Endothelial cell of umbilical vein (primary cell): ENCODE results near the gene IL32. TPM values are rescaled to one million over a fixed set of nuclear protein-coding genes. Genes with fewer than 3 reads are reported as not detected.

ENCODE experiments used
- BruUV-seq: library from RNA; stranded (reverse); fragments of 400-500 nt; replicated peaks from 2 replicates; lab custom pipeline; 2021; lab: Mats Ljungman, UMichigan
- CTCF ChIA-PET: fragments of 300-600, 350-600 bp; sonication (Branson Sonifier 250); formaldehyde crosslinking; loops from one replicate; lab custom pipeline; 2021; ENCODE audit warnings: antibody characterized with exemption, inconsistent platforms; lab: Charles Lee
- POLR2A ChIA-PET: fragments of 300-600, 350-600 bp; sonication (Branson Sonifier 250); formaldehyde crosslinking; loops from one replicate; lab custom pipeline; 2021; ENCODE audit warnings: antibody characterized with exemption, inconsistent platforms; lab: Charles Lee
- DNase-seq: peaks from one replicate; pipeline ENCODE4 v3.0.0-alpha.2; 2011; ENCODE audit warnings: low read depth, low spot score
- FAIRE-seq: peaks from 2 replicates; lab custom pipeline; 2011; peaks lifted over from hg19 to GRCh38; lab: Jason Lieb, UNC
- H2AFZ ChIP-seq: 2 replicates; pipeline ENCODE4 v1.6.0; 2012; ENCODE audit warnings: low read depth, low read length, control low read depth, inconsistent platforms
- H3K27ac ChIP-seq: 2 replicates; pipeline ENCODE4 v1.5.1; 2011; ENCODE audit warnings: low read depth, mild to moderate bottlenecking, control low read depth, low read length, moderate library complexity; ENCODE audit not compliant: insufficient read depth
- H3K27me3 ChIP-seq, 2 experiments: 2 replicates each; pipeline versions ENCODE4 v1.6.0 to v1.6.1; 2011; ENCODE audit warnings: low read length in 2 of 2, mixed read lengths in 1 of 2; ENCODE audit not compliant: control insufficient read depth in 2 of 2, insufficient read depth in 2 of 2
- H3K36me3 ChIP-seq, 2 experiments: 2 replicates in 1 of 2; 3 replicates in 1 of 2; pipeline ENCODE4 v1.5.1; 2011; ENCODE audit warnings: low read length in 2 of 2, mild to moderate bottlenecking in 1 of 2, moderate library complexity in 1 of 2; ENCODE audit not compliant: control insufficient read depth in 2 of 2, insufficient read depth in 2 of 2; ENCODE audit errors: extremely low read depth in 1 of 2
- H3K4me1 ChIP-seq: 3 replicates; pipeline ENCODE4 v1.5.1; 2011; ENCODE audit warnings: mild to moderate bottlenecking, low read length; ENCODE audit not compliant: control insufficient read depth, insufficient read depth; ENCODE audit errors: extremely low read depth
- H3K4me2 ChIP-seq: 2 replicates; pipeline ENCODE4 v1.6.1; 2011; ENCODE audit warnings: low read length, control low read depth, mixed read lengths; ENCODE audit not compliant: insufficient read depth
- H3K4me3 ChIP-seq, 3 experiments: fragments of 200-600 bp in 1 of 3; sonication (generic), shearing (Covaris generic) in 1 of 3; replicated peaks in 1 of 3; 2 replicates each; pipeline ENCODE4 v1.5.1; 2011 to 2016; ENCODE audit warnings: control low read depth in 3 of 3, low read length in 3 of 3, mild to moderate bottlenecking in 2 of 3, inconsistent platforms in 1 of 3, low read depth in 1 of 3, moderate library complexity in 1 of 3; ENCODE audit not compliant: insufficient read depth in 1 of 3
- H3K79me2 ChIP-seq: 2 replicates; pipeline ENCODE4 v1.6.0; 2012; ENCODE audit warnings: low read length, inconsistent platforms; ENCODE audit not compliant: control insufficient read depth, insufficient read depth
- H3K9ac ChIP-seq: replicated peaks from 2 replicates; pipeline ENCODE3; 2011; ENCODE audit warnings: low read length, control low read depth; ENCODE audit not compliant: insufficient read depth; ENCODE audit errors: extremely low read depth
- H3K9me1 ChIP-seq: replicated peaks from 3 replicates; pipeline ENCODE4 v1.6.0; 2011; ENCODE audit warnings: mild to moderate bottlenecking, low read length; ENCODE audit not compliant: control insufficient read depth, insufficient read depth; ENCODE audit errors: extremely low read depth
- H3K9me3 ChIP-seq: replicated peaks from 2 replicates; pipeline ENCODE4 v1.5.1; 2012; ENCODE audit warnings: low read length, inconsistent platforms; ENCODE audit not compliant: control insufficient read depth, insufficient read depth
- H4K20me1 ChIP-seq: replicated peaks from 2 replicates; pipeline ENCODE3; 2011; ENCODE audit warnings: mild to moderate bottlenecking, low read length; ENCODE audit not compliant: control insufficient read depth, insufficient read depth; ENCODE audit errors: extremely low read depth
- EZH2 ChIP-seq: IDR thresholded peaks from 2 replicates; pipeline ENCODE4 v1.6.1; 2012; ENCODE audit warnings: borderline replicate concordance, low read depth, mild to moderate bottlenecking, moderate library complexity, low read length, inconsistent platforms; ENCODE audit not compliant: severe bottlenecking
- FOS ChIP-seq: IDR thresholded peaks from 2 replicates; pipeline ENCODE4 v1.6.1; 2011; ENCODE audit warnings: mild to moderate bottlenecking, low read length, moderate library complexity, borderline replicate concordance; ENCODE audit not compliant: insufficient read depth
- GATA2 ChIP-seq: IDR thresholded peaks from 2 replicates; pipeline ENCODE4 v1.7.0; 2011; ENCODE audit warnings: low read depth, mild to moderate bottlenecking, moderate library complexity, mixed read lengths, low read length; ENCODE audit not compliant: insufficient read length, insufficient read depth
- JUN ChIP-seq: IDR thresholded peaks from 2 replicates; pipeline ENCODE4 v1.6.1; 2011; ENCODE audit warnings: borderline replicate concordance, low read depth; ENCODE audit not compliant: insufficient read length, insufficient read depth
- MAX ChIP-seq: IDR thresholded peaks from 2 replicates; pipeline ENCODE4 v1.6.1; 2011; ENCODE audit not compliant: insufficient read depth, insufficient read length
- MYC ChIP-seq: IDR thresholded peaks from one replicate; pipeline ENCODE4 v1.6.1; 2011; ENCODE audit warnings: mild to moderate bottlenecking, low read depth, low read length
- POLR2A ChIP-seq: IDR thresholded peaks from 2 replicates; pipeline ENCODE4 v1.6.1; 2012; ENCODE audit warnings: low read depth, mild to moderate bottlenecking, control low read depth, low read length
- POLR2AphosphoS5 ChIP-seq: IDR thresholded peaks from 2 replicates; pipeline ENCODE4 v1.6.1; 2012; ENCODE audit warnings: low read depth, mild to moderate bottlenecking, control low read depth, low read length, moderate library complexity; ENCODE audit not compliant: insufficient read depth
- dilution Hi-C: fragments of 300-500 bp; cut with MboI; formaldehyde crosslinking; loops from one replicate; pipeline ENCODE4 v1.15.0; 2019; ENCODE audit warnings: low sequenced_read_pairs; ENCODE audit not compliant: extremely low pct_ligation_motif_present
- intact Hi-C: fragments of 100-400 bp; cut with micrococcal nuclease; formaldehyde crosslinking; loops from one replicate; pipeline ENCODE4 v1.10.0; 2022
- polyA plus RNA-seq, 4 experiments: library from polyadenylated mRNA; depleted of rRNA in 3 of 4; stranded (reverse) in 3 of 4; unstranded in 1 of 4; fragments of >200 nt; gene quantifications; 2 replicates each; pipeline versions ENCODE4 v1.2.1 to v1.2.3, GENCODE V29; 2011 to 2012; ENCODE audit warnings: missing spikeins in 1 of 4
- total RNA-seq: library from RNA; stranded (reverse); gene quantifications from 2 replicates; pipeline ENCODE4 v1.2.3, GENCODE V29; 2021
- TF ChIP-seq, protein P1 (sequence below), 2 donors: IDR thresholded peaks; 1 replicate in 1 of 2; 2 replicates in 1 of 2; pipeline ENCODE4 v1.5.1; 2011; ENCODE audit warnings: low read length in 2 of 2, mild to moderate bottlenecking in 2 of 2, moderate library complexity in 2 of 2, control low read depth in 1 of 2, inconsistent platforms in 1 of 2, low read depth in 1 of 2; ENCODE audit not compliant: insufficient read depth in 1 of 2; ENCODE audit errors: extremely low read depth in 1 of 2

The IL32 gene
- total and polyA plus RNA-seq, 2 donors (not counting 3 experiments of a cell fraction or from before 2014, with no cell fraction given): 55.7 to 336 TPM

GRCh38 chr16:3050487-3050886 is 15.0 kb upstream of the IL32 start:
- no peaks in the 10 kb centered on the region for H3K4me1 ChIP-seq
- CTCF ChIA-PET: interaction anchor here (3.4 to 14.7 kb wide), 2 partner anchors 19 to 79 kb away, joined by 13 to 200 read pairs; no protein-coding TSS in a partner anchor
- DNase-seq (no peak), FAIRE-seq (no peak)
- no peaks in the 10 kb centered on the region for H3K36me3 ChIP-seq
- no peak overlapping the region for H3K4me3 ChIP-seq
- no peak overlapping the region for H2AFZ ChIP-seq
- POLR2A ChIA-PET: no interaction called here
- no TSS peak for BruUV-seq
- no peak overlapping the region for H3K4me2 ChIP-seq
- intact Hi-C loops (no loop called here), dilution Hi-C loops (no loop called here)
- no peak overlapping the region for H3K9ac ChIP-seq
- H3K9me1 ChIP-seq: no peaks in the 10 kb centered on the region
- H3K9me3 ChIP-seq: no peaks in the 10 kb centered on the region
- no peak overlapping the region for H3K27ac ChIP-seq
- H3K79me2 ChIP-seq: no peaks in the 10 kb centered on the region
- peaks cover 16 to 27% of the 10 kb centered on the region in 2 experiments for H3K27me3 ChIP-seq
- TF ChIP-seq POLR2A (no peak), POLR2AphosphoS5 (no peak), JUN (no peak), MAX (no peak), EZH2 (no peak), GATA2 (no peak), MYC (no peak), FOS (no peak)
- TF ChIP-seq, protein P1, sequence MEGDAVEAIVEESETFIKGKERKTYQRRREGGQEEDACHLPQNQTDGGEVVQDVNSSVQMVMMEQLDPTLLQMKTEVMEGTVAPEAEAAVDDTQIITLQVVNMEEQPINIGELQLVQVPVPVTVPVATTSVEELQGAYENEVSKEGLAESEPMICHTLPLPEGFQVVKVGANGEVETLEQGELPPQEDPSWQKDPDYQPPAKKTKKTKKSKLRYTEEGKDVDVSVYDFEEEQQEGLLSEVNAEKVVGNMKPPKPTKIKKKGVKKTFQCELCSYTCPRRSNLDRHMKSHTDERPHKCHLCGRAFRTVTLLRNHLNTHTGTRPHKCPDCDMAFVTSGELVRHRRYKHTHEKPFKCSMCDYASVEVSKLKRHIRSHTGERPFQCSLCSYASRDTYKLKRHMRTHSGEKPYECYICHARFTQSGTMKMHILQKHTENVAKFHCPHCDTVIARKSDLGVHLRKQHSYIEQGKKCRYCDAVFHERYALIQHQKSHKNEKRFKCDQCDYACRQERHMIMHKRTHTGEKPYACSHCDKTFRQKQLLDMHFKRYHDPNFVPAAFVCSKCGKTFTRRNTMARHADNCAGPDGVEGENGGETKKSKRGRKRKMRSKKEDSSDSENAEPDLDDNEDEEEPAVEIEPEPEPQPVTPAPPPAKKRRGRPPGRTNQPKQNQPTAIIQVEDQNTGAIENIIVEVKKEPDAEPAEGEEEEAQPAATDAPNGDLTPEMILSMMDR (IDR thresholded peaks at IDR 0.05; ENCODE audit: extremely low read depth in 1 of 2, insufficient read depth in 1 of 2, low read depth in 1 of 2, low read length in 2 of 2): no peak
- no peaks in the 10 kb centered on the region for H4K20me1 ChIP-seq
